HG02642 (cell line): Measurements from ENCODE around the gene CR1.
"Not testable (repeated sequence)": the region's sequence is repeated elsewhere in the genome, so short reads cannot be mapped to it uniquely, and the experiment has no call there.

Experiments
- ATAC-seq: cut with Tn5 transposase; IDR thresholded peaks from one replicate; pipeline ENCODE4 v1.9.1; 2021; ENCODE audit warnings: mild to moderate bottlenecking; ENCODE audit not compliant: unreplicated experiment, poor library complexity

CR1 gene

GRCh38 chr1:207635569-207636186 lies 139.7 kb downstream of the CR1 start:
- ATAC-seq: not testable (repeated sequence)

GRCh38 chr1:207638487-207639145 lies 142.7 kb downstream of the CR1 start:
- not testable (repeated sequence) for ATAC-seq

GRCh38 chr1:207639362-207639761 lies 143.4 kb downstream of the CR1 start:
- not testable (repeated sequence) for ATAC-seq

GRCh38 chr1:207644166-207644851 lies 148.4 kb downstream of the CR1 start:
- ATAC-seq: no peak

- peak; percentile 97 for ATAC-seq
Observed at GRCh38 chr1:207644852-207645634, 149.1 kb downstream of the CR1 start, which contains the start of gene CR1L. Gene CR1L, plus strand, starts transcription at chr1:207645133. Its CDS starts 101 bp downstream, at chr1:207645234.

- ATAC-seq: no peak
Observed at GRCh38 chr1:207645635-207646081, 149.7 kb downstream of the CR1 start.

- no peak for ATAC-seq
Observed at GRCh38 chr1:207646171-207646570, 150.2 kb downstream of the CR1 start.

GRCh38 chr1:207646944-207647579 lies 151.1 kb downstream of the CR1 start:
- no peak for ATAC-seq

- no peak for ATAC-seq
Observed at GRCh38 chr1:207647671-207648333, 151.8 kb downstream of the CR1 start.

- ATAC-seq: no peak
Observed at GRCh38 chr1:207648334-207649209, 152.6 kb downstream of the CR1 start.

GRCh38 chr1:207649210-207649753 lies 153.3 kb downstream of the CR1 start:
- ATAC-seq: no peak

- ATAC-seq: no peak
Observed at GRCh38 chr1:207649865-207650580, 154.1 kb downstream of the CR1 start.

GRCh38 chr1:207651583-207651982 lies 155.6 kb downstream of the CR1 start:
- no peak for ATAC-seq

GRCh38 chr1:207654320-207654719 lies 158.4 kb downstream of the CR1 start:
- no peak for ATAC-seq

GRCh38 chr1:207658408-207658807 lies 162.5 kb downstream of the CR1 start:
- ATAC-seq: no peak

- ATAC-seq: no peak
Observed at GRCh38 chr1:207658904-207659485, 163.0 kb downstream of the CR1 start.

- no peak for ATAC-seq
Observed at GRCh38 chr1:207659545-207660153, 163.7 kb downstream of the CR1 start.
